Nucleus accumbens (tissue), 56 donors: Measurements from ENCODE around the gene CCDC121.
"Not testable (repeated sequence)": the region's sequence is repeated elsewhere in the genome, so short reads cannot be mapped to it uniquely, and the experiment has no call there.

Experiments used
- DNase-seq, 56 donors: peaks; one replicate each; lab custom pipeline; 2025; lab: John Stamatoyannopoulos, UW

CCDC121 gene

DNA sequence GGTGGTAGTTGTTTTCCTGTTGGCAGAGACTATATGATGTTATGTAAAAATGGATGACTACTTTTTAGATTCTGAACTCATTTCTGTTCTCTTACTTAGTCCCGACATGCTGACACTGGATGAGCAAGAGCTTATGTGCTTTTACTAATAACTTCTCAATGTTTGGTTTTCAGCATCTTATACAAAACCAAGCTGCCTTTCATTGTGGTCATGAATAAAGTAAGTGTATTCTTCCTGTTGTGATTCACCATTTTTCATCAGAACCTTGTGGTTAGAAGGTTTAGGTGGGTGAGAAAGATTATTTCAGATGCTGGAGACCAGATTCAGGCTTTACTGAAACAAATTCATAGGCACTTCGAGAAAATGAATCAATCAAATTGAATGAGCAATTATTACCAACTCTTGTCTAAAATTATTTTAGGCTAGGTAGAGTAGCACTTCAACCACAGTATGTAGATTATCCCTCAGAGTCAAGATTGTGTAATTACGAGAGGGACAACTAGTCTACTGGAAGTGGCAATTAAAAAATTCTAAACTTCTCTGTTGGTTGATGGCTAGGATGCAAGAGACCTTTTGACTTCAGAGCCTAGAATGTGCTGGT lies 9.3 kb upstream of the CCDC121 start:
- DNase-seq: no peak

DNA sequence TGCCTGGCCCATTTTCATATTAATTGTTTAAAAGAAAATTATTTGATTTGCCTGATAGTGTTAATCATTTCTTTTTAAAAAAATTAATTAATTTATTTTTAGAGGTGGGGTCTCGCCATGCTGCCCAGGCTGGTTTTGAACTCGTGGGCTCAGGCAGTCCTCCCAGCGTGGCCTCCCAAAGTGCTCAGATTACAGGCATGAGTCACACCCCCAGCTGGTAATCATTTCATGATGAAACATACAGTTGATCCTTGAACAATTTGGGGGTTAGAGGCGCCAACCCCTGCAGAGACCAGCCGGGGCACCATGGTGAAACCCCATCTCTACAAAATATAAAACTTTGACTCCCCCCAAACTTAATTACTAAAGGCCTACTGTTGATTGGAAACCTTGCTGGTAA lies 8.0 kb upstream of the CCDC121 start:
- no peak for DNase-seq

DNA sequence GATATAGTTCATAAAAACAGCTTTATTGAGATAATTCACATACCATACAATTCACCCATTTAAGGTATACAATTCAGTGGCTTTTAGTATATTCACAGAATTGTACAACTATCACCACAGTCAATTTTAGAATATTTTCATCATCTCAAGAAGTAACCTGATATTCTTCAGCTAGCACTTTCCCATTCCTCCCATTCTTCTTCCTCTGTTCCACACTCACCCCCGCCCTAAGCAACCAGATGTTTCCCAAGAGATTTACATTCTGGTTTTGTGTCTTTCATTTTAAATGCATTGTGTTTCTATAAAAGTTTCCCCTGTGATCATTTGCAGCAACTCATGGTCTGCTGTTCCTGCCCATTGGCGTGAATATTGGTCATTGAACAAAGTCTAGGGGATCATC lies 5.5 kb upstream of the CCDC121 start:
- no peak for DNase-seq

GRCh38 chr2:27630257-27630656 lies 1.4 kb upstream of the CCDC121 start:
- DNase-seq: not testable (repeated sequence)

- DNase-seq: peak in 16 of 56 donors; percentile 6 to 61 (median 51)
Observed at GRCh38 chr2:27627963-27628766, 647 bp downstream of the CCDC121 start.

DNA sequence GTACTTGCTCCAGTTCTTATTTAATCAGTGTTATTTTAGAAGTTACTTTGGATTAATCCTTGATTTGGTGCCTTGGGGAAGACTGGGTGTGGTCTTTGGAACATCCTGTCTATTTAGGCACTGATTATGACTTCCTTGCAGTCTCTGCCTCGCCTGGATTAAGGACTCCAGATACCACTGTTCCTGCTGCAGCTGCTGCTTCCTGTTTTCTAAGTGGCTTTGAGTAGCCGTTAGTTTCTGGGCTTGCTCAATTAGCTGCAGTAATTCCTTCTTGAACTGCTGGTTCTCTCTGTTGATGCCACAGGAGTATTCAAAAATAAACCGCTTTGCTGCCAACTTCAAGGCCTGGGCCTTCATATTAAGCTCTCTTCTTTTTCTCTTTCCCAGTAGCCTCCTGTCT lies 1.9 kb downstream of the CCDC121 start:
- peak in 1 of 56 donors; percentile 15 for DNase-seq

GRCh38 chr2:27626323-27626722 lies 2.5 kb downstream of the CCDC121 start:
- not testable (repeated sequence) for DNase-seq

GRCh38 chr2:27624943-27625342 lies 3.9 kb downstream of the CCDC121 start:
- no peak for DNase-seq

DNA sequence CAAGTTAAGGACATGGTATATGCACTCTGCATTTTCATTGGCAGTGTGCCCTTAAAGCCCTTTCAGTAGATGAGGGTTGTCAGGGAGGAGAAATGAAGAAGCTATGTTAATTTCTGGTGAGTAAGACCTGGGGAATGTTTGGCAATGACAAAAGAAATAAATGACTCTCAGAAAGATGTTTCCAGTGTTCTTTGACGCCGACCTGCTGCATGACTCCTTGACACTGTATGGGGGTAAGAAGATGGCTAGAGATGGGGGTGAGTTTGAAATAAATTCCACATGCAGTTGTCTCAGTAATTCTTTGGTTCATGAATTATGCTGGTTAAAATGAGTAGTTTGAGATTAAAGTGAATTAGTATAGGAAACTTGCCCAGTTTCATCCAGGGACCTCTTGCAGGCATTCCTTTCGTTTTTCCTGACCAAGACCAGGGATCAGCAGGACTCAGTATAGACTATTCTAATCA lies 5.9 kb downstream of the CCDC121 start:
- DNase-seq: no peak

- DNase-seq: no peak
Observed at GRCh38 chr2:27621524-27621923, 7.3 kb downstream of the CCDC121 start.

DNA sequence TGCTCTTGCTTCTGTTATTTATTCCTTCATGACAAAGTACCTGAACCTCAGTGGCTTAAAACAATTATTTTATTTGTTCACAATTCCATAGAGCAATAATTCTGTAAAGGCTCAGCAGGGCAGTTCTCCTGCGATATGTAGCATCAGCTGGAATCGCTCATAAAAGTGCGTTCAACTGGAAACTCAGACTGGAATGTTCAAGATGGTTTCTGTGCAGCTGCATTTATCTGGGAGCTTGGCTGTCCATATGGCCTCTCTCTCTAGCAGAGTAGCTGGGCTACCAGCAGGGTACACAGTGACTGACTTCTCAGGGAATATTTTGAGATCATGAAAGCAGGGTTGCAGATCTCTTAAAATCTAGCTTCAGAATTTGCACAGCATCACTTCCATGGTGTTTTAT lies 13.5 kb downstream of the CCDC121 start:
- no peak for DNase-seq

GRCh38 chr2:27613985-27614384 lies 14.8 kb downstream of the CCDC121 start:
- DNase-seq: no peak

DNA sequence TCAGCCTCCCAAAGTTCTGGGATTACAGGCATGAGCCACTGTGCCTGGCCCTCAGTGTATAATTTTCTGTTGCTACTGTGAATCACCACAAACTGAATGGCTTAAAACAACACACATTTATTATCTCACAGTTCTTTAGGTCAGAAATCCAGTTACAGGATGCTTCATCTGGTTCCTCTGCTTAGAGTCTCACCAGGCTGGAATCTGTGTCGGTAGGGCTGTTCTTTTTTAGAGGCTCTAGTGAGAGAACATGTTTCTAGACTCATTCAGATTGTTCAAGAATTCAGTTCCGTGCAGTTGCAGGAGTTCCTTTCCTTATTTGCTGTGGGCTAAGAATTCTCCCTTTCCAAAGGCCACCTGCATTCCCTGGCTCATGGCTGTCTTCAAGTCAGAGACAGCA lies 22.2 kb downstream of the CCDC121 start:
- DNase-seq: no peak

DNA sequence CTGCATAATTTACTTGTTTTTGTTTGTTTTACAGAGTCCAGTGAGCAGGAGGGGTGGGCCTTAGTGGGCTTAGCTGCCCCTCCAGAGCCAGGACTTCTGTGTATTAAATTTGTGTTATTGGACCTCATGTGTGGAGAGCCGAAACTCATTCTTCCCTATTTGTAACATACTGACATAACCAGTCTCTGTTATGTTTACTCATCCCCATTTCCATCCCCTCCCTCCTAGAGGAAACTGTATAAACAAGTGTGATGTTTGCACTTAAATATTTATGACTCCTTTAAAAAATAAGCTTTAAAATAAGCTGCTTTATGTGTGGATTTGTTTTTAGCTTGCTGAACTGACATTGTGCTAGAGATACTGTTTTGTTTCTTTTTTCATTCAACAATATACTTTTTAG lies 32.2 kb downstream of the CCDC121 start:
- no peak for DNase-seq

- DNase-seq: not testable (repeated sequence)
Observed at GRCh38 chr2:27595412-27595811, 33.4 kb downstream of the CCDC121 start.

GRCh38 chr2:27594020-27594703 lies 34.6 kb downstream of the CCDC121 start:
- not testable (repeated sequence) for DNase-seq

- no peak for DNase-seq
Observed at GRCh38 chr2:27593240-27593639, 35.6 kb downstream of the CCDC121 start.

DNA sequence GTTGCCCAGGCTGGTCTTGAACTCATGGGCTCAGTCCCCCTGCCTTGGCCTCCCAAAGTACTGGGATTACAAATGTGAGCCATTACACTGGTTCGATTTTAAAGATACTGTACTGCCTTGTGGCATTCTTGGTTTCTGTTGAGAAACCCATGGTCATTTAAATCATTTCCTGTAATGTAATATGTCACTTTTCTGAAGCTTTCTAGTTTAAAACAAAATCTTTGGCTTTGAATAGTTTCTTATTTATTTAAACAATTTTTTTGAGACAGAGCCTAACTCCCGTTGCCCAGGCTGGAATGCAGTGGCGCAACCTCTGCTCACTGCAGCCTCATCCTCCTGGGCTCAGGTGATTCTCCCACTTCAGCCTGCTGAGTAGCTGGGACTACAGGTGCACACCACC lies 37.1 kb downstream of the CCDC121 start:
- no peak for DNase-seq

- no peak for DNase-seq
Observed at GRCh38 chr2:27588308-27588707, 40.5 kb downstream of the CCDC121 start.

DNA sequence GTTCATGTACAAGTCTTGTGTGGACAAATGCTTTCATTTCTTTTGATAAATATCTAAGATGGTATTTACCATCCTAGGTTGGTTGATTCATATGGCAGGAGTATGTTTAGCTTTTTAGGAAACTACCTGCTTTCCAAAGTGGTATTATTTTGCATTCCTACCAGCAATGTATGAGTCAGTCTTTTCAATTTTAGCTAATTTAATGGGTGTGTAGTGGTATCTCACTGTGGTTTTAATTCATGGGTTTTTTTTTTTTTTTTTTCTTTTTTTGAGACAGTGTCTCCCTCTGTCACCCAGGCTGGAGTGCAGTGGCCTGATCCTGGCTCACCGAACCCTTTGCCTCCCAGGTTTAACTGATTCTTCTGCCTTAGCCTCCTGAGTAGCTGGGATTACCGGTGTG lies 41.8 kb downstream of the CCDC121 start:
- no peak for DNase-seq

DNA sequence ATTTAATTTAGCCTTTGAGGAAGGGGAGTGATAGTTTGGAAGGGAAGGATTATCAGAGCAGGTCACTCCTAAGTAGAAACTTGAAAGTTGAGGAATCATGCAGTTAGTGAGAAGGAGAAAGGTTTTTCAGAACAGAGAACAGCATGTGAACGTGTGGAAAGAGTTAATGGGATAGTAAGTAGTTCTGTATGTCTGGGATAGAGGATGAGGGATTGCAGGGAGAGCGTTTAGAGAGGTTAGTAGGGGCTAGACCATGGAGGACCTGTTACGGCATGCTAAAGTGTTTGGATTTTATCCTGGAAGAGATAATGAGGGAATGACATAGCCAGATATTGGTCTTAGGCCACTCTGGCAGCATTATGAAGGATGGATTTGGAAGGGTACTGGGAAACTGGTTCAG lies 44.2 kb downstream of the CCDC121 start:
- DNase-seq: no peak
